NCI-H187 (cell line): ENCODE measurements around the gene PGRMC2.

Experiments
- DNase-seq, 2 experiments: peaks; one replicate each; lab custom pipeline; 2025; lab: John Stamatoyannopoulos, UW

PGRMC2 gene

GRCh38 chr4:128298852-128299251, 11.2 kb upstream of the PGRMC2 start:
- no peak for DNase-seq

- no peak for DNase-seq
These were observed 10.6 kb upstream of the PGRMC2 start for GRCh38 chr4:128298146-128298758.

GRCh38 chr4:128295255-128295654, 7.6 kb upstream of the PGRMC2 start:
- DNase-seq = no peak

GRCh38 chr4:128294464-128294863, 6.9 kb upstream of the PGRMC2 start:
- no peak for DNase-seq

GRCh38 chr4:128292349-128292748, 4.7 kb upstream of the PGRMC2 start:
- DNase-seq = no peak

GRCh38 chr4:128291096-128291495, 3.5 kb upstream of the PGRMC2 start:
- DNase-seq = no peak

- DNase-seq = no peak
These were observed 2.9 kb upstream of the PGRMC2 start for GRCh38 chr4:128290526-128290925.

GRCh38 chr4:128289523-128290158, 2.0 kb upstream of the PGRMC2 start:
- no peak for DNase-seq

- DNase-seq = no peak
These were observed 1.1 kb upstream of the PGRMC2 start for GRCh38 chr4:128288689-128289106.

GRCh38 chr4:128287871-128288688, 467 bp upstream of the PGRMC2 start:
- peak; percentile 96 to 97 for DNase-seq

- DNase-seq = no peak
These were observed 1.0 kb downstream of the PGRMC2 start for GRCh38 chr4:128286474-128287058.

- no peak for DNase-seq
These were observed 2.3 kb downstream of the PGRMC2 start for GRCh38 chr4:128285085-128285997.

- no peak for DNase-seq
These were observed 3.3 kb downstream of the PGRMC2 start for GRCh38 chr4:128284317-128284716.

GRCh38 chr4:128283071-128283470, 4.5 kb downstream of the PGRMC2 start:
- no peak for DNase-seq

- no peak for DNase-seq
These were observed 5.1 kb downstream of the PGRMC2 start for GRCh38 chr4:128282516-128282915.

- DNase-seq = no peak
These were observed 6.3 kb downstream of the PGRMC2 start for GRCh38 chr4:128281354-128281753.

- DNase-seq = no peak
These were observed 7.9 kb downstream of the PGRMC2 start for GRCh38 chr4:128279624-128280225.

GRCh38 chr4:128277856-128278255, 9.8 kb downstream of the PGRMC2 start:
- DNase-seq = no peak

- DNase-seq = no peak
These were observed 12.3 kb downstream of the PGRMC2 start for GRCh38 chr4:128275346-128275745.

- DNase-seq = no peak
These were observed 16.1 kb downstream of the PGRMC2 start for GRCh38 chr4:128271551-128271950.

GRCh38 chr4:128268970-128269369, 18.6 kb downstream of the PGRMC2 start:
- DNase-seq = no peak
